Stimulated activated CD4-positive, alpha-beta T cell treated with anti-CD3 and anti-CD28 coated beads, Interleukin-15, amount 100 ng/mL, for 1 hour (primary cell): ENCODE data around the gene TIGD1.

Experiments used
- DNase-seq, 2 donors: peaks; one replicate each; pipeline ENCODE4 v3.0.0-alpha.2; 2020; ENCODE audit warnings: low read depth in 1 of 2, low spot score in 1 of 2

The TIGD1 gene

GRCh38 chr2:232550354-232551249 is at the start of gene TIGD1, which contains the start of gene EIF4E2:
TSS of gene TIGD1 (minus strand) at chr2:232550557. CDS start at chr2:232549882, 675 bp downstream.
TSS of gene EIF4E2 (plus strand) at chr2:232550689. CDS start at chr2:232550725, 36 bp downstream.
- peak; percentile 73 to 88 for DNase-seq

DNA sequence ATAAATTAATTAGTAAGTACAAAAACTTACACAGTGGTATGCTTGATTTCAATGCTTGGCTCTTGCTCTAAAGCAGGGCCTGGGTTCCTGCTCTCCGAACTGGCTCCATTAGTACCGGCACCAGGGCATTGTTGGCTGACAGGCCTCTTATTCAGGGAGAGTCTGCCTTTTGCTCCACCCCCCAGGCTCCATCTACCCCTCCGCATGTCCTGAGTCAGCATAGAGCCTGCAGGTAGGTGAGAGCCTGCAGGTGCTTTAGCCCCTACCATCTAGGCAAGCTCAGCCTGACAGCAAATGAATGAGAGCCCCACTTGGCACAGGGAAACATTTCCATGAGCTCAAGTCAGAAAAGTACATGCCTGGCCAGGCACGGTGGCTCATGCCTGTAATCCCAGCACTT is 47.9 kb upstream of the TIGD1 start:
- no peak for DNase-seq

DNA sequence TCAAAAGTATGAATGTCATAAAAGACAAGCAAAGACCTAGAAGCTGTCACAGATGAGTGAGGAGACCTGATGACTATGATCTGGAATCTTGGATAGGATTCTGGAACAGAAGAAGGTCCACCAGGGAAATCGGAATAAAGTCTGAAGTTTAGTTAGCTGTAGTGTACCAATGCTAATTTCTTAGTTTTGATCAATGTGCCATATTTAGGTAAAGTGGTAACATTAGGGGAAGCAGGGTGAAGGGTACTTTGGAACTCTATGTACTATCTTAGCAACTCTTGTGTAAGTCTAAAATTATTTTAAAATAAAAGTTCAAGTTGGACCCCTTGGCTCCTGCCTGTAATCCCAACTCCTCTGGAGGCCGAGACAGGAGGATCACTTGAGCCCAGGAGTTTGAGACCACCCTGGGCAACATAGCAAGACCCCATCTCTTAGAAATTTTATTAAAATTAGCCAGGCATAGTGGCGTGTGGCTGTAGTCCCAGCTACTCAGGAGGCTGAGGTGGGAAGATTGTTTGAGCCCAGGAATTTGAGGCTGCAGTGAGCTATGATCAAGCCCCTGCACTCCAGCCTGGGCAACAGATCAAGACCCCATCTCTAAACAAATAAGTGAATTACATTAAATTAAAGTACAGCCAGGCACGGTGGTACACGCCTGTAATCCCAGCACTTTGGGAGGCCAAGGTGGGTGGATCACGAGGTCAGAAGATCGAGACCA is 47.2 kb upstream of the TIGD1 start:
- no peak for DNase-seq

DNA sequence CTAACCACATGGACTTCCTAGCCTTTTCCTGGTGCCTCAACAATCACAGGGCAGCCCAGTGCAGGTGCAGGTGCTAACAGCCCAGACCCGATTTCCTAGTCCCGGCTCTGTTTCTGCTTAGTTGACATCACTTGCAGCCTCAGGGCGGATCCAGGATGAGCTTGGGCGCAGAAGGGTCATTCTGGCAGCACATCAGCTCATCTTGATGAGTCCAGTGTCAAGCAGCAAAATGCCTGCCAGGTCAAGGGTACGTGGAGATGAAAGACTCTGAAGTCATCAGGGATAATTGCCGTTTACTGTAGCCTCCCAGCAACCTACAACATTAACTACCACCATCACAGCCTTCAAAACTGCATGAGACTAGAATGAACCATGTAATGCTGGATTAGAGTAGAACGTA is 43.6 kb upstream of the TIGD1 start:
- DNase-seq, result no peak

DNA sequence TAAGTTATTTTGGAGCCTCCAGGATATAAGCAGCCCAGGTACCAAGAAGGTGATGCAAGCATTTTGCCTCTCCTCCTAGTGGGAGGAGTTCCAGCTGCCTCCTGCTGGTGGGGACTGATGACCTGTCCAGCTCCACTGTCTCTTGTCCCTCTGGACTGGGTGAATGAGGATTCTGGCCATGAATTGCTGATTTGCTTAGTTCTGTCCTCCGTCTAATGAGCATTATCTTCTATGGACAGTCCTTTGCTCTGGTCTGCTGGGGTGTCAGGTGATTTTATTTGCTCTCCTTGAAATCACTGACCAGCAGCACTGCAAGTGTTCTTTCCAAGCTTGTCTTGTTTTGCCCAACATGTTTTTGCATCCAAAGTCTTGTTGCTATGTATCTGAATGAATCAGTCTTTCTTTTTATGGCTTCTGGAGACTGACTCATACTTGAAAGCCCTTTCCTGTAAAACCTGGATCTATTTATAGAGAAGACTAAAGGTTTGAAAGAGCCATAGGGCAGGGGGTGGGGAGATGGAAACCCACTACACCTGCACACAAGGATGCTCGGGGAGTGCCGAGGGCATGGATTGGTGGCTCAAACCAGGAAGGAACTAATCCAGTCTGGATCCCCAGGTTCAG is 42.5 kb upstream of the TIGD1 start:
- no peak for DNase-seq

GRCh38 chr2:232588680-232589585 is 38.6 kb upstream of the TIGD1 start:
- DNase-seq, result no peak

DNA sequence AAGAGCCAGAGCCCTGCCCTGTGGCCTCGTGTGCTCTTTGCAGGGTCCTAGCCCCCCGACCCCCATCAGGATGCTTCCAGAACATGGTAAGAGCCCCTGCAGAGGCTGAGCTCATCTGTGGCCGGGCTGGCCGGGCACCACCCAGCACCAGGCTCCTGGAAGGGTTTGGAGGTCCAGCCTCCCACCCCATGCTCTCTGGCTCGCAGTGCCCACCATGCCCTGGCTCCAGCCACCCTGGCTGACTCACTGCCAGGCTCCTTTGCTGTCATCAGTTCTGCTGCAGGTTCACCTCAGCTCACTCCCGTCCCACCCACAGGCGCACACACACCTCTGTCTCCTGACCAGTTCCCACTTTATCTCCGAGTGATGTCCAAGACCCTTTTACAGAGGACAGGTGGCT is 37.7 kb upstream of the TIGD1 start:
- DNase-seq, result no peak

GRCh38 chr2:232587512-232587911 is 37.2 kb upstream of the TIGD1 start:
- DNase-seq, result no peak

DNA sequence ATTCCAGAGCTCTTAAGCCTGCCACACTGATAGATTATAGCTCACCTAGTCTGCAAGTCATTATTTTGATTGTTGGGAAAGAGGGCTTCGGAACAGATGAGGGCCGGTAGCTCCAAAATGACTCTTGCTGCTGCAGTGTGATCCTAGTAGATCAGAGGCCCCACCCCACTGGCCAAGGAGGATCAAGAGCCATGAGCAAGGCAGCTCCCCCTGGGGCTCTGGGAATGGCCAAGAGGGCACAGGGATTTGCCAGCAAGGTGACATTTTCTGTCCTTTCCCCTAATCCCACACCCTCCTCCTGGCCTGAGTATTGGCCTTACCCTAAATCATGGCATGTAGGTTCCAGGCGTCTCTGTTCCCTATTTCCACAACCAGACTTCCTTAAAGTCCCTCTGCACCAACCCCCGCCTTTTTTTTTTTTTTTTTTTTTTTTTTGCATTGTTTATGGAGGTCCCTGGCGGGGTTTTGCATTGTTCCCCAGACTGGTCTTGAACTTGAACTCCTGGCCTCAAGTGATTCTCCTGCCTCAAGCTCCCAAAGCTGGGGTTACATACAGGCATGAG is 36.7 kb upstream of the TIGD1 start:
- no peak for DNase-seq

DNA sequence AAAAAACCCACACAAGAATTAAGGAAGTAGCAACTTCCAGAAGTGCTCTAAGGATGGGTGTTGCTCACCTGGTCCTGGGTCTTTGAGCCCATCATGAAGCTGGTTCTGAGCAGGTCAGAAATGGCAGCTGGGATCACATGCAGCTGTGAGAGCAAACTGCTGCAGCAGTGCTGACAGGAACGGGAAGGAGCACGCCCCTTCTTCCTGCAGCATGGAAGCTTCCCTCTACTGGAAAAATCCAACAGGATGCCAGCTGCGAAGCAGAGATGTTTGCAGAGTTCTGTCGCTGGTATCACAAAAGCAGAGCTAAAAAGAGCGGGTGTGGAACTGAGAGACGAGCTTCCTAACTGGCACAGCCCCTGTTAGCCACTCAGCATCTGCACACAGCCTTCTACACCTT is 33.9 kb upstream of the TIGD1 start:
- DNase-seq, result no peak

DNA sequence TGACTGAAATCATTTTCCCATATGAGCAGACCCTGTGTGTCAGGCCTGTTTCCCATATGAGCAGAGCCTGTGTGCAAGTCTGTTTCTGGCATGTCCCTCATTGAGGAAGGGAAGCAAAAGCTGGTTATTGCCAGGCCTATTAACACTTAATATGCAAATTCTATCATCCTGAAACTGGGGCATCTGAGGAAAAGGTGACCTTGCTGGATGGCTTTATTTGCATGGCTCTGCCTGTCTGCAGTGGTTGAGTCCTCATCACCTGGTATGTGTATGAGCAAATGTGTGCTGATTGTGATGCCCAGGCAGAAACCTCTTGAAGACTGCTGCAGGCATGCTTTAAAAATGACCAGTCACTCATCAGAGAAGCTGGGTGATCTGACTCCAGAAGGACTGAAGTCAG is 31.4 kb upstream of the TIGD1 start:
- no peak for DNase-seq

- DNase-seq, result no peak
These were observed 30.3 kb upstream of the TIGD1 start for GRCh38 chr2:232580648-232580981.

- no peak for DNase-seq
These were observed 28.3 kb upstream of the TIGD1 start for GRCh38 chr2:232578626-232579025.

GRCh38 chr2:232577841-232578240 is 27.5 kb upstream of the TIGD1 start:
- DNase-seq, result no peak

GRCh38 chr2:232576995-232577394 is 26.6 kb upstream of the TIGD1 start:
- DNase-seq, result no peak

GRCh38 chr2:232575404-232575746 is 25.0 kb upstream of the TIGD1 start:
- DNase-seq, result no peak

GRCh38 chr2:232574674-232575403 is 24.5 kb upstream of the TIGD1 start:
- DNase-seq, result no peak

GRCh38 chr2:232573771-232574435 is 23.5 kb upstream of the TIGD1 start:
- DNase-seq, result no peak

DNA sequence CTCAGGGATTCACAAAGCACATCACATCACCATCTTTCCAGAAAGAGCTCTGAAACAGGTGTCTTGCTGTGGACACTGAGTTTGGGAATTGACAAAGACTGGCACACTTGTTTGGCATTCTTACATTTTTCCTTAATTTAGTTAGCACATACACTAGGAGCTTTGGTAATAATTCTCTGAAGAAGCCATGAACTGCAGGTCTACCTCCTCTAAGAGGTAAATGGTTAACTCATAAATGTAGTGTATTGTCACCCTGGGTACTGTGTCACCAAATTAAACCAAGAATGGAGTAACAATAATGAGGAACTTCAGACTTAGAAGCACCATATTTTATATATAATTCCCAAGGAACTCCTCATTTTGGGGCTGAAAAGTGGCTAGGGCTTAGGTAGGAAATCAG is 22.7 kb upstream of the TIGD1 start:
- DNase-seq, result no peak
